ENCODE data around the gene SEC24B. TPM values are rescaled to one million over a fixed set of nuclear protein-coding genes. Genes with fewer than 3 reads are reported as not detected.
"Not testable (repeated sequence)": the region's sequence is repeated elsewhere in the genome, so short reads cannot be mapped to it uniquely, and the experiment has no call there.

SEC24B gene
- total RNA-seq, 1 experiment from 2014 or later: 16.7 TPM

GRCh38 chr4:109578846-109579245, 145.2 kb downstream of the SEC24B start:
- DNase-seq (ENCODE audit: low spot score): no peak

- not testable (repeated sequence) for DNase-seq (ENCODE audit: low spot score)
Observed at GRCh38 chr4:109579997-109580396, 146.4 kb downstream of the SEC24B start.

- no peak for DNase-seq (ENCODE audit: low spot score)
Observed at GRCh38 chr4:109588176-109588575, 154.6 kb downstream of the SEC24B start.

- no peak for DNase-seq (ENCODE audit: low spot score)
Observed at GRCh38 chr4:109589119-109589518, 155.5 kb downstream of the SEC24B start.

GRCh38 chr4:109589605-109590004, 156.0 kb downstream of the SEC24B start:
- no peak for DNase-seq (ENCODE audit: low spot score)

Other genes starting within 250 kb of the SEC24B start
- gene COL25A1, start 131.2 kb upstream of the SEC24B start, total RNA-seq (2014; rRNA removed; shearing (Covaris generic)): 0.12 TPM in 1 of 2 replicates, not detected in the other
- 103 and 152 TPM in 2 replicates for gene MCUB, start 126.4 kb downstream of the SEC24B start, total RNA-seq (2014; rRNA removed; shearing (Covaris generic))

All from A172 (cell line).